Measurements from ENCODE around the gene AQP12B.

DNA sequence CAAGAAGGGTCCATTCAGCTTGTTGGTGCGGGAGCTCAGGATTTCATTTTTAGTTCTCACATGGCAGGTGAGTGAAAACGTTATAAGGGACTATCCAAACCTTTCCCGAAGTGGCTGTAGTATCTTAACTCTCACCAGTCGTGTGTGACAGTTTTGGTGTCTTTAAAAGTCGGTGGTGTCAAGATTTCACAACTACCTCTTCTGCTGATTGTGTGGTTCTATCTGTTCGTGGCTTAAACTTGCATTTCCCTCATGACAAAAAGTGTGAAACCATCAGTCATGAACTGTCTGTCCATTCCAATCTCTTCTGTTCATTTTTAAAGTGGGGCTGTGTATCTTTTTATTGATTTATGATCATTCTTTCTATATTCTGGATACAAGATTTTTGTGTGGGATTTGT is 3.8 kb upstream of the AQP12B start:
- TF ChIP-seq, protein P1, sequence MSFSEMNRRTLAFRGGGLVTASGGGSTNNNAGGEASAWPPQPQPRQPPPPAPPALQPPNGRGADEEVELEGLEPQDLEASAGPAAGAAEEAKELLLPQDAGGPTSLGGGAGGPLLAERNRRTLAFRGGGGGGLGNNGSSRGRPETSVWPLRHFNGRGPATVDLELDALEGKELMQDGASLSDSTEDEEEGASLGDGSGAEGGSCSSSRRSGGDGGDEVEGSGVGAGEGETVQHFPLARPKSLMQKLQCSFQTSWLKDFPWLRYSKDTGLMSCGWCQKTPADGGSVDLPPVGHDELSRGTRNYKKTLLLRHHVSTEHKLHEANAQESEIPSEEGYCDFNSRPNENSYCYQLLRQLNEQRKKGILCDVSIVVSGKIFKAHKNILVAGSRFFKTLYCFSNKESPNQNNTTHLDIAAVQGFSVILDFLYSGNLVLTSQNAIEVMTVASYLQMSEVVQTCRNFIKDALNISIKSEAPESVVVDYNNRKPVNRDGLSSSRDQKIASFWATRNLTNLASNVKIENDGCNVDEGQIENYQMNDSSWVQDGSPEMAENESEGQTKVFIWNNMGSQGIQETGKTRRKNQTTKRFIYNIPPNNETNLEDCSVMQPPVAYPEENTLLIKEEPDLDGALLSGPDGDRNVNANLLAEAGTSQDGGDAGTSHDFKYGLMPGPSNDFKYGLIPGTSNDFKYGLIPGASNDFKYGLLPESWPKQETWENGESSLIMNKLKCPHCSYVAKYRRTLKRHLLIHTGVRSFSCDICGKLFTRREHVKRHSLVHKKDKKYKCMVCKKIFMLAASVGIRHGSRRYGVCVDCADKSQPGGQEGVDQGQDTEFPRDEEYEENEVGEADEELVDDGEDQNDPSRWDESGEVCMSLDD (CRISPR knock-in tag; IDR thresholded peaks at IDR 0.05; ENCODE audit: borderline replicate concordance) = no peak
- no peak for TF ChIP-seq SMAD1 (CRISPR knock-in tag; IDR thresholded peaks at IDR 0.05; ENCODE audit: borderline replicate concordance, low read depth)
- TF ChIP-seq ZNF274 (CRISPR knock-in tag; IDR thresholded peaks at IDR 0.05) = no peak
- TF ChIP-seq POLR2AphosphoS5 (IDR thresholded peaks at IDR 0.05; ENCODE audit: low read depth, low read length) = no peak
- TF ChIP-seq JUN (CRISPR knock-in tag; IDR thresholded peaks at IDR 0.05) = no peak
- no peak for TF ChIP-seq KAT2B (IDR thresholded peaks at IDR 0.05; ENCODE audit: borderline replicate concordance, low read depth, low read length)
- no peak for TF ChIP-seq ZNF124 (CRISPR knock-in tag; IDR thresholded peaks at IDR 0.05)
- TF ChIP-seq, protein P2, sequence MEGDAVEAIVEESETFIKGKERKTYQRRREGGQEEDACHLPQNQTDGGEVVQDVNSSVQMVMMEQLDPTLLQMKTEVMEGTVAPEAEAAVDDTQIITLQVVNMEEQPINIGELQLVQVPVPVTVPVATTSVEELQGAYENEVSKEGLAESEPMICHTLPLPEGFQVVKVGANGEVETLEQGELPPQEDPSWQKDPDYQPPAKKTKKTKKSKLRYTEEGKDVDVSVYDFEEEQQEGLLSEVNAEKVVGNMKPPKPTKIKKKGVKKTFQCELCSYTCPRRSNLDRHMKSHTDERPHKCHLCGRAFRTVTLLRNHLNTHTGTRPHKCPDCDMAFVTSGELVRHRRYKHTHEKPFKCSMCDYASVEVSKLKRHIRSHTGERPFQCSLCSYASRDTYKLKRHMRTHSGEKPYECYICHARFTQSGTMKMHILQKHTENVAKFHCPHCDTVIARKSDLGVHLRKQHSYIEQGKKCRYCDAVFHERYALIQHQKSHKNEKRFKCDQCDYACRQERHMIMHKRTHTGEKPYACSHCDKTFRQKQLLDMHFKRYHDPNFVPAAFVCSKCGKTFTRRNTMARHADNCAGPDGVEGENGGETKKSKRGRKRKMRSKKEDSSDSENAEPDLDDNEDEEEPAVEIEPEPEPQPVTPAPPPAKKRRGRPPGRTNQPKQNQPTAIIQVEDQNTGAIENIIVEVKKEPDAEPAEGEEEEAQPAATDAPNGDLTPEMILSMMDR (CRISPR knock-in tag; IDR thresholded peaks at IDR 0.05) = no peak
- TF ChIP-seq E2F1 (CRISPR knock-in tag; IDR thresholded peaks at IDR 0.05) = no peak

All from HepG2 (cell line).